ENCODE results near the gene ARID3A.

Gene ARID3A

GRCh38 chr19:963486-963951, 37.7 kb downstream of the ARID3A start:
- DNase-seq (ENCODE audit: low read depth): no peak

GRCh38 chr19:964116-964520, 38.3 kb downstream of the ARID3A start:
- DNase-seq (ENCODE audit: low read depth): no peak

GRCh38 chr19:964761-965694, 39.2 kb downstream of the ARID3A start:
- DNase-seq (ENCODE audit: low read depth): no peak

GRCh38 chr19:966485-967088, 40.8 kb downstream of the ARID3A start:
- DNase-seq (ENCODE audit: low read depth): no peak

DNA sequence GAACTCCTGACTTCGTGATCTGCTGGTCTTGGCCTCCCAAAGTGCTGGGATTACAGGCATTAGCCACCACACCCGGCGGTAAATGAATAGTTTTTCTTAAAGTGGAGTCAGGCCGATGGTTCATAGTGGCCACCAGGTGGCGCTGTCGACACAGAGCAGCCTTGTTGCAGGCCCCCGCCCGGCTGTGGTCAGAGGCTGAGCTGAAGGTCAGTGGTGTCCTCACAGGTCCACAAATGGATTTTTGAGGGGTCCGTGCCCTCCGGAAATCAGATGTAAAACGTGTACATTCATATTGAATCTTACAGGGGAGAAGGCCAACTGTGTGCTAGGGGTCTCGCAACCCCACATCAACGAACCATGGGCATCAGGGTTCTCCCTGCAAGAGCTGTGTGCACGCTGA, 44.9 kb downstream of the ARID3A start:
- no peak for DNase-seq (ENCODE audit: low read depth)

DNA sequence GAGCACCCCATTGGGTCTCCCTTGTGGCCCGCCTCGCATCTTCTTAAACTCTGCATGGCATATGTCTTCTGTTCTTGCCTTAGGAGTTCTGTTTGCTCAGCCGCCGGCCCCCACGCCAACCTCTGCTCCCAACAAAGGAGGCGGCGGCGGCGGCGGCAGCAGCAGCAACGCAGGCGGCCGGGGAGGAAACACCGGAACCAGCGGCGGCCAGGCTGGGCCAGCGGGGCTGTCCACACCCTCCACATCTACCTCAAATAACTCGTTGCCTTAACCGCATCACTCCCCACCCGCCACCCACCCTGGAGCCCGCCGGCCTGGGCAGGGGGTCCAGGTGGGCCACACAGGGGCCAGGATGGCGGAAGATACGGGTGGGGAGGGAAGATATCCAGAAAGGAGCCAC, 46.0 kb downstream of the ARID3A start:
- no peak for DNase-seq (ENCODE audit: low read depth)

- DNase-seq (ENCODE audit: low read depth): no peak
Measured at GRCh38 chr19:972281-972680, 46.4 kb downstream of the ARID3A start.

DNA sequence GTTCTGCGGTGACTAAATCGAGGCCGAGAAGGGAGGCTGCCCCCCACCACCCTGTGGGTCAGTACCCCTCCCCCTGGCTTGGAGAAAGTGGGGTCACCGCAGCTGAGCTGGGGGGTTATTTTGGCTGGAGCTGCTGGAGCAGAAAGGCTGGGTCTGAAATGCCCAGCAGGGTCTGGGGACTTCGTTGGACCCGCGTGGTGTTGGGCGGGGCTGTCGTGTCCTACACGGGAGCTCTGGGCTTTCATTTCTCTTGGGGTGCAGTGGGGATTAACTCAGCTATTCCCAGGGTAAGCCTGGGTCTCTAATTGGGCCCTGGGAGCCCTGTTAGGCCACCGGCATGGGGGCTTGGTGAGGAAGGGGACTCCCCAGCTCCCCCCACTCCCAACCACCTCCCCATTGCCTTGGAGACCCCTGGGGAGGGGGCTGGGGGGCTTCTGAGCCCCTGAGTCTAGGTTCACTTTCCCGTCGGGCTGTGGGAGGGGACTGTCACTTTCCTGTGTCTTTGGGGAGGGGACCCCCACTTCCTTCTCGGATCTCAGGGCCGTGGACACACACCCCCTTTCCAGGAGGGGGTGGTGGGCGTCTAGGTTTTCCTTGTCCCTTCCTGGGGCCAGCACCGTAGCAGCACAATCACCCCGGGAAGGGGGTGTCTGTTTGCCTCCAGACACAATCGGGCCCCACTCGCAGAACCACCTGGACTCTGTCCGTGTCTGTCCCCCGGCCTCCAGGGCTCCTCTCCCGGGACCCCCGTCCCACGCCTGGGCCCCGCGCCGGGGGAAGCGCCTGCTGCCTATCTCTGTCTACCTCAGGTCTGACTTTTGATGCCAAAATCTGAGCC, 48.1 kb downstream of the ARID3A start:
- DNase-seq (ENCODE audit: low read depth): no peak

- no peak for DNase-seq (ENCODE audit: low read depth)
Measured at GRCh38 chr19:974564-975257, 48.9 kb downstream of the ARID3A start.

DNA sequence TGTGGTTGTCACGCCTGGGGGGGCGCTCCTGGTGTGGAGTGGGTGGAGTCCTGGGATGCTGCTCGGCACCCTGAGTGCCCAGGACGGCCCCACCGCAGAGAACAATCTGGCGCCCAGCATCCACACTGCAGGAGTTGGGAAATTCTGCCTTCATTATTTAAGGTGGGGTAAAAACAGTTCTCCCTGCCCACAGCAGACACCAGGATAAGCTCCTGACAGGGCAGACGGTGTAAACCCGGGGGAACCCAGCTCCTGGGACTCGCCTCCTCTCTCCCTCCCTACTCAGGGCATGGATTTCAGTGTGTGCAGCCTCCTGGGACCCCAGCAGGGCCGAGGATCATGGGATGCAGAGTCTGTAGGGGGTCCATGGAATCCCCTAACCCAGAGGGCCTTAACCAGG, 50.6 kb downstream of the ARID3A start:
- no peak for DNase-seq (ENCODE audit: low read depth)

DNA sequence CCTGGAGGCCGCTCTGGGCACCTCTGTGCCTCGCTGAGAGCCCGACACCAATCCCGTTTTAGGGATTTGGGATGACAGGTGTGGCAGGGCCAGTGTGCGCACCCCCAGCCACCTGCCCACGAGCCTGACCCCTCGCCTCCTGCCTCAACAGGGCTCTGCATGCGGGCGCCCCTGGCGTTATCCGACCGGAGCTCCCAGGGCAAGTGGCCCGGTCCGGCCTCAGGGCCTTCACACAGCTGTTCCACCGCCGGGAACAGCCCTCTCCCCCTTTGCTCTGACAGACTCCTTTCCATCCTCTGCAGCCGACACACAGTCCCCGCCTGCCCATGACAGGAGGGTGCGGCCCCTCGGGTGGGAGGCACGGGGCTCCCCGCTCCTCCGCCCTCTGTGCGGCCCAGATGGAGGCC, 51.2 kb downstream of the ARID3A start:
- no peak for DNase-seq (ENCODE audit: low read depth)

- DNase-seq (ENCODE audit: low read depth): no peak
Measured at GRCh38 chr19:979318-979741, 53.5 kb downstream of the ARID3A start.

GRCh38 chr19:980133-980998, 54.5 kb downstream of the ARID3A start:
- no peak for DNase-seq (ENCODE audit: low read depth)

GRCh38 chr19:982567-983170, 56.8 kb downstream of the ARID3A start:
- peak; percentile 36 for DNase-seq (ENCODE audit: low read depth)

GRCh38 chr19:984165-984967, 58.5 kb downstream of the ARID3A start, which contains the start of gene WDR18:
Gene WDR18 (plus strand): TSS chr19:984345. CDS start chr19:984354, 9 bp downstream.
- DNase-seq (ENCODE audit: low read depth): peak; percentile 82

DNA sequence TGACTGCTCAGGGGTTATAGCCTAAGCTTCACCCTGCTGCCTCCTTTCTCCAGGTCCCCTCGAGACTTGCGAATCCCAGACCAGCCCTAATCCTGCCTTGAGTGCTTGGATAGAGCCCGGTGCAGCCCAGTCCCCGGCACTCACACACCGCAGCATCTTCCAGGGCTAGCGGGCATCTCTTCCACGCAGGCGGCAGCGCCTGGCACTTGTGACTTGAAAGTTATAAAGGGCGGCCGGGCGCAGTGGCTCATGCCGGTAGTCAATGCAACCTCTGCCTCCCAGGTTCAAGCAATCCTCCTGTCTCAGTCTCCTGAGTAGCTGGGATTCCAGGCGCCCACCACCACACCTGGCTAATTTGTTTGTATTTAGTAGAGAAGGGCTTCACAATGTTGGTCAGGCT, 60.2 kb downstream of the ARID3A start:
- DNase-seq (ENCODE audit: low read depth): no peak

DNA sequence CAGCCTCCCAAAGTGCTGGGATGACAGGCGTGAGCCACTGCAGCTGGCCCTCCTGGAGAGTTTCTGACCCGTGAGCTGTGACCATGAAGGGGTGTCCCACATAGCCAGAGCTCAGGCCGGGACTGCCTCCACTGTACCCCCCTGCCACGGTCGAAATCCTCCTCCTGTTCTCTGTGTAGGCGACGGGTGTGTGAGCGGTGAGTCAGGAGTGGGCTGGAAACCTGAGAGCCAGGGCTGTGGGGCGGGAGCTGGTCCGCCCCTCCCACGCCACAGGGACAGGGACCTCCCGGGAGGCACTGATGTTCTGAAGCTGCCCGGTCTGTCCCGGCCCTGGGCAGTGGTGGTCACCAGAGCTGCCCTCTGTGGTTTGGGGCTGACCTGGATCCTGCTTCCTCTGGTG, 62.2 kb downstream of the ARID3A start:
- DNase-seq (ENCODE audit: low read depth): no peak

- DNase-seq (ENCODE audit: low read depth): no peak
Measured at GRCh38 chr19:988510-988909, 62.7 kb downstream of the ARID3A start.

GRCh38 chr19:989381-990081, 63.7 kb downstream of the ARID3A start:
- no peak for DNase-seq (ENCODE audit: low read depth)
